Measurements from ENCODE around the gene AKIRIN1. TPM values are rescaled to one million over a fixed set of nuclear protein-coding genes. Genes with fewer than 3 reads are reported as not detected.
A peak's percentile ranks its signal among the peaks of the same experiment; 100 is the strongest.

AKIRIN1 gene
- total and polyA plus RNA-seq, 12 donors: 12.9 to 73.8 (median 53.1) TPM

- peaks cover 5 to 23% (median 14%) of the 10 kb centered on the region in 9 donors for H3K4me1 ChIP-seq
Measured at GRCh38 chr1:39045231-39045630, 54.2 kb downstream of the AKIRIN1 start.

GRCh38 chr1:39046613-39047210 lies 55.6 kb downstream of the AKIRIN1 start:
- DNase-seq (no peak), ATAC-seq (peak in 5 of 8 donors; percentile 7 to 30 (median 16))
- Histone ChIP-seq H3K27me3 (no peaks in the 10 kb centered on the region), H3K4me3 (no peak overlapping the region), H3K27ac (peak overlapping the region; percentile 31 to 88 (median 76)), H3K9me3 (no peaks in the 10 kb centered on the region), H3K36me3 (peaks cover 0 to 44% (median 11%) of the 10 kb centered on the region in 9 donors), H3K4me1 (peaks cover 5 to 23% (median 14%) of the 10 kb centered on the region in 9 donors)
- 39 to 42% methylated on average over 6 of the region's 6 CpGs for WGBS, 2 donors
- intact Hi-C loops (cut with DNase I): no loop called here
- TF ChIP-seq CTCF (IDR thresholded peaks at IDR 0.05): no peak

More at GRCh38 chr1:39045231-39045630, 54.2 kb downstream of the AKIRIN1 start:
- ATAC-seq (no peak), DNase-seq (no peak)
- intact Hi-C loops (cut with DNase I): no loop called here
- Histone ChIP-seq H3K27me3 (no peaks in the 10 kb centered on the region), H3K4me3 (no peak overlapping the region), H3K36me3 (peaks cover 0 to 56% (median 25%) of the 10 kb centered on the region in 9 donors), H3K9me3 (no peaks in the 10 kb centered on the region), H3K27ac (no peak overlapping the region)
- no peak for TF ChIP-seq CTCF (IDR thresholded peaks at IDR 0.05)
- WGBS, 2 donors: 82 to 85% methylated on average over 8 of the region's 8 CpGs

GRCh38 chr1:39047374-39048229 lies 56.5 kb downstream of the AKIRIN1 start:
- no peak for TF ChIP-seq CTCF (IDR thresholded peaks at IDR 0.05)
- Histone ChIP-seq H3K36me3 (peaks cover 0 to 36% (median 5%) of the 10 kb centered on the region in 9 donors), H3K4me1 (peaks cover 5 to 23% (median 14%) of the 10 kb centered on the region in 9 donors), H3K9me3 (no peaks in the 10 kb centered on the region), H3K27ac (peak overlapping the region; percentile 31 to 88 (median 76)), H3K27me3 (no peaks in the 10 kb centered on the region), H3K4me3 (no peak overlapping the region)
- no peak for DNase-seq
- 44% methylated on average over 12 of the region's 12 CpGs for WGBS, 2 donors
- peak; percentile 54 to 93 (median 84) for ATAC-seq
- intact Hi-C loops (cut with DNase I): no loop called here

GRCh38 chr1:39048745-39049370 lies 57.8 kb downstream of the AKIRIN1 start:
- H3K4me3 ChIP-seq: no peak overlapping the region
- intact Hi-C loops (cut with DNase I): no loop called here
- peaks cover 0 to 24% (median 0%) of the 10 kb centered on the region in 9 donors for H3K36me3 ChIP-seq
- WGBS, 2 donors: 93 to 94% methylated on average over 7 of the region's 7 CpGs
- no peaks in the 10 kb centered on the region for H3K27me3 ChIP-seq
- TF ChIP-seq CTCF (IDR thresholded peaks at IDR 0.05): no peak
- H3K4me1 ChIP-seq: peaks cover 5 to 23% (median 14%) of the 10 kb centered on the region in 9 donors
- peak overlapping the region in 3 of 10 donors; percentile 70 to 88 (median 83) for H3K27ac ChIP-seq
- H3K9me3 ChIP-seq: no peaks in the 10 kb centered on the region
- ATAC-seq (no peak), DNase-seq (no peak)
